Measurements from ENCODE around the gene RNF10.
"Not testable (repeated sequence)": the region's sequence is repeated elsewhere in the genome, so short reads cannot be mapped to it uniquely, and the experiment has no call there.

The RNF10 gene

DNA sequence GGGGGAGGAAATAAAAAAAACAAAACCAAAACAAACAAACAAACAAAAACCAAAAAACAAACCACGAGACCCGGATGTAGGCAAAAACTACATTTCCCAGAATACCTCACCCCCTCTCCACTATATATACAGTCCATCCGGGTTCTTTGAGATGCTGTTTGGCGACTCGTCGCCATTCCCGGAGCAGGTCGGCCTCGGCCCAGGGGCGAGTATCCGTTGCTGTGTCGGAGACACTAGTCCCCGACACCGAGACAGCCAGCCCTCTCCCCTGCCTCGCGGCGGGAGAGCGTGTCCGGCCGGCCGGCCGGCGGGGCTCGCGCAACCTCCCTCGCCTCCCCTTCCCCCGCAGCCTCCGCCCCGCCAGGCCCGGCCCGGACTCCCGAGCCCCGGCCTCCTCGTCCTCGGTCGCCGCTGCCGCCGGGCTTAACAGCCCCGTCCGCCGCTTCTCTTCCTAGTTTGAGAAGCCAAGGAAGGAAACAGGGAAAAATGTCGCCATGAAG is at the start of gene RNF10:
Gene RNF10 (plus strand): TSS at position 154 of the 500 bp plus-strand sequence. CDS start 456 bp downstream, outside the sequence.
- DNase-seq (ENCODE audit: low spot score), result peak; percentile 93

DNA sequence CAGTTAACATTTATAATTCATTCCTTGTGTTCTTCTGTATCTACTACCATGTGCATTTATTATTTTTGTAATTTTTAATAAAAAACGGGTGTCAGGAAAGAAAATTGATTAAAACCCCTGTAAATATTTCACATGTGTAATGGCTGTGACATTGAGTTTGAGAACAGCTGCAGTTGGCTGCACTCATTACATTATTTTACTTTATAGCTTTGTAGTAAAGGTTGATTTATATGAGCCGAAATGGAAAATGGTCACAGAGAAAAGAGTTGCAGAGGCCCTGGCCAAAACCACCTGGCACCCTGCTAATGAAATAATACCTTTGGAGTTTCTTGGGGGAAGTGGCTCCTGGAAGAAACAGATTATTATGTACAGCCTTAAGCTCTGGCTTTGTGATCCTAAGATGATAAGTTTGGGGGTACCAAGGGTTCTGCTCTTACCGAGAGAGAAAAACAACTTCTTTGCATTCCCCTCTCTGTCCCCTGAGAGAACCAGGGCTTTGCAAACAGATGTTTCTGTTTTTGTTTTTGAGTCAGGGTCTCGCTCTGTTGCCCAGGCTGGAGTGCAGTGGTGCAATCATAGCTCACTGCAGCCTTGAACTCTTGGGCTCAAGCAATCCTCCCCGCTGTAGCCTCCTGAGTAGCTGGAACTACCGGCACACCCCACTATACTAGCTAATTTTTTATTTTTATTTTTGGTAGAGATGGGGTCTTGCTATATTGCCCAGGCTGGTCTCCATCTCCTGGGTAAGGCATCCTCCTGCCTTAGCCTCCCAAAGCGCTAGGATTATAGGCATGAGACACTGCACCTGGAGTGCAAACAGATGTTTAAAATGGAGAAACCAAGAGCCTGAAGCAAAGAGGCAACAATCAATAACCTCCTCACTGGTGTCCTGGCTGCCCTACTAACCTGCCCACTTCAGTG is 47.9 kb upstream of the RNF10 start:
- no peak for DNase-seq (ENCODE audit: low spot score)

DNA sequence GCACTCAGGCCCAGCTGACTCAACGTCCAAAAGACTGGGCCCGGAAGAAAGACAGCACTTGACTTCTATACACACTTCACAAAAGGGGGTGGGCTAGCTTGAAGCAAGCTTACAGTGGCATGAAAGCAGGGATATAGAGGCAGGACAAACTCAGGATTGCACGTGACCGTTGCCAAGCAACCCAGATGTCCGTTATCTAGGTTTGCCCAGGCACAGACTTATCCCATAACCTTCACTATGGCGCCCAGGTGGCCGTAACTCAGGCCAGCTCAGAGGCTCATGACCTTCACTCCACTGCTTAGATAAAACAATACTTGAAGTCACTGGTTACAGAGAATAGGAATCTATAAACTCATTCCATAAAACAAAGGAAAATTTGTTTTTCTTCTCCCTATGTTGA is 46.6 kb upstream of the RNF10 start:
- not testable (repeated sequence) for DNase-seq (ENCODE audit: low spot score)

DNA sequence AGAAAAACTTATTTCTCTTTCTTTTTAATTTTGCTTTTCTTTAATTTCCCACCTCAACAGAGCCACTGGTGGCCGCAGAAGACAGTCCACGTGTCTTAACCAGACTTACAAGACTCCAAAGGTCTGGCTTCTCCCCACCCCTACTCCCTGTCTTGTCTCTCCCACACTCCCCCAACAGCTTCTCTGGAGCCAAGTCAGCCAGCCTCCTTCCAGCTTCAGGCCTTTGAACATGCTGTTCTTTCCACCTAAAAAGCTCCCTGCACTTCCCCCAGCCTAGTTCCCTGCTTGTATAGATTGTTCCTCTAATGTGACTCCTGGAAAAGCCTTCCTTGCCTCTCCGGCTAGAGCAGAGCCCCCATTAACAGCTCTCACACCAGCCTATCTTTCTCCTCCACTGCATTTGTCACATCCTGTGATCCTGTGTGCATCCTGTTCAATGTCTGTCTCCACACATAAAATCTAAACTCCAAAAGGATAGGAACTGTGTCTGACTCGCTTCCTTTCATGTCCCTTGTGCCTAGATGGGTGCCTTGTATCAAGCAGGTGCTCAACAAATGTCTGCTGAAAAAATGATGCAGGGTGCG is 46.0 kb upstream of the RNF10 start:
- DNase-seq (ENCODE audit: low spot score), result no peak

DNA sequence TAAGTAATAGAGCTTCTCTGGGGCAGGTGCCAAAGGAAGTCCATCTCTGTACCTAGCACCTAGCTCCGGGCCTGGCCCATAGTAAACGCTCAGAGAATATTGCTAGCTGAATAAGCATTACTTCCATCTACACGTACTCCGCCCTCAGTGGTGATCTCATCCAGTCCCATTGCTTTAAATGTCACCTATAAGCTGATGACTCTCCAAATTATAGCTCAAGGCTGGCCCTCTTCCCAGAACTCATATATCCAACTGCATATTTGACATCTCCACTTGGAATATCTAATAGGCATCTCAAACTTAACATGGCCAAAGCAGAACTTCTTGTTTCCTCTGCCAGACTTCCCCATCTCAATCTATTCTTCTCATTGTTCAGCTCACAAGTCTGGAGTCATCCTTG is 45.1 kb upstream of the RNF10 start:
- DNase-seq (ENCODE audit: low spot score), result no peak

DNA sequence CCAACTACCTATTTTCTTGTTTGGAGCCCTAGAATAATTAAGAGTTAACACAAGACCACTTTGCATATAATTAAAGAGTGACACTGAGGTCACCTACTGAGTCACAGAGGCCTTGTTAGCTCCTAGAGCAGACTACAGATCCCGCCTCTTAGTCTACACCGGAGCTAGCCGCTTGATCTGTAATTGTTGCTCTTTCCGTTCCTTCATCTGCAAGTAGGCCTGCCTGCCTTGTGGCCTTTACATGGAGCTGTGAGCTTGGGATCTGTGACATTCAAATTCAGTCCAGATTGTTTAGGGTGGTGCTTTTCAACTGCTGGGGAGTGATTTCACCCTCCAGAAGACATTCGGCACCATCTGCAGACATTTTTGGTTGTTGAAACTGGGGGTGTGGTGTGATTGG is 43.8 kb upstream of the RNF10 start:
- no peak for DNase-seq (ENCODE audit: low spot score)

DNA sequence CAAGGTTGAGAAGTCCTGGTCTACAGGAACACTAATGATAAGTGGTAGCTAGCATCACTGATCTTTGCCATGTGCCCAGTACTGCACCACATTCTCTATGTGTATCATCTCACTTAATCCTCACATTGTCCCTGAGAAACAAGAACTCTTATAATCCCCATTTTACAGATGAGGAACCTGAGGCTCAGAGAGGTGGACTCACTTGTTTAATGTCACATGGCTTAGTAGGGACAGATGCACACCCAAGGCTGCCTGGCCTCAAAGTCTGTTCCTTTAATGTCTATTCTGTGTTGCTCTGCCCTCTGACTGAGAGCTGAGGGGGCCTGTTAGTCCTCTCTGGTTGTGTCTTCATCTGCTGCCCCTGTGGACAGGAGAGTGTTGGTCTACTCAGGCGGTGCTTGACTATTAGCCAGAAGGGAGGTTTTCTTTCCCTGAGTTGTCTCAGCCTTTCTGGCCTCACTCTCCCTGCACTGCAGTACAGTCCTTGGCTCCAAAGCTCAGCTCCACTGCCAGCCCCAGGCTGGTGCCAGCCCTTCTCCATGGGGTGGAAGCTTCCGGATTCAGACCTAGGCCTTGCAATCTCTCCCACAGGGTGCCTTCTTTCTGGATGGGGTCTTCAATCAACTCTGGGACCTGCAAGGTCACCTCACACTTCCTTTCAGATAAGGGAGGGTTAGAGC is 43.2 kb upstream of the RNF10 start:
- DNase-seq (ENCODE audit: low spot score), result no peak

DNA sequence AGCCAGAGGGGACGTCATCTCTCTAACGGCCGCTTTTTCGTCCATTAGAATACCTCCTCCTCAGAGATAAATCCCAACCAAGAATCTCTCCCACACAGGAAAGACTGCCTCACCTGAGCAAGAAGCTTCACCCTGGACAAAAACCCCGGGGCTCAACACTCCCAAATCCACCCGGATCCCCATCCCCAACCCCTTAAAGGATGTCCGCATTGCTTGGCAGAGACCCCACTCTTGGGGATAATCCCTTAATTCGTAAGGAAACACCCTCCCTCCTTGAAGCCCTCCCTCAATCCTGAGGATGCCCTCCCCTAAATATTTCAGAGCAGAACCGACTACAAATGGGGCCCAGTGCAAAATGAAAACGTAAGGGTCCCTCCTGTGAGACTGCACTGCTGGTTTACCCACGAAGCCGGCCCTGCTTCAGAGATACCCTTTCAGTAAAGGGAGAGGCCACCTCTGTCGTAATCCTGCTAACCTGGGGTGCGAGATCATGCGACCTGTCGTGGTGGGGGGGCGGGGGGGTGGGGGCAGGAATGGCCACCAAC is 38.9 kb upstream of the RNF10 start:
- DNase-seq (ENCODE audit: low spot score), result no peak

DNA sequence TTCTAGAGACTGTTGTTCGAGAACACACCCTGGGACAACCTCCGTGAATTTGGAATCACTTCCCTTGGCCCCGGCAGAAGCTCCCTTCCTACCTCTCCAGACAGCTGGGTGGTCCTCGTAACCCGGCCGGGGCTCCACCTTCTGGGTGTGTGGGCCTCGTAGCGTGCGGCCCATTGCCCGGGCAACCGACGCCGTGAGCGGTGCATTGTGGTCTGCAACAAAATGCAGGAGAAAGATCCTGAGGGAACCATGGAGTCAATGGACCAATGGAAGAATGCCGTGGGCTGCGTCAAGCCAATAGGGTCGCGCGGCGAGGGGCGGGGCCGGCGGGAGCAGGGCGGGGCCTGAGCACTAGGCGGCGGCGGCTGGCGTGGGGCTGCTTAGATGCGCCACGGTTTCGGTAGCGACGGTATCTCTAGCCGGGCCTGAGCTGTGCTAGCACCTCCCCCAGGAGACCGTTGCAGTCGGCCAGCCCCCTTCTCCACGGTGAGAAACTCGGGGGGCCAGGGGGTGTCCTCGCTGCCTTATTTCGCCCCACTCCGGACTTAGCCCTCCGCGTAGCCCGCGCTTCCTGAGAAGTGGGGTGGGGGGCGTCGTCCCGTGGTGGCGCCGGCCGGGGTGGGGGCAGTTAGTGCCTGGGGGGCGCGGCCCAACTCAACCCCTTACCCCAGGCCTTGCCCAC is 38.3 kb upstream of the RNF10 start, which contains the start of gene DYNLL1:
Gene DYNLL1 (plus strand): TSS at position 383 of the 682 bp plus-strand sequence. CDS start 309 bp downstream, outside the sequence.
- peak; percentile 99 for DNase-seq (ENCODE audit: low spot score)

DNA sequence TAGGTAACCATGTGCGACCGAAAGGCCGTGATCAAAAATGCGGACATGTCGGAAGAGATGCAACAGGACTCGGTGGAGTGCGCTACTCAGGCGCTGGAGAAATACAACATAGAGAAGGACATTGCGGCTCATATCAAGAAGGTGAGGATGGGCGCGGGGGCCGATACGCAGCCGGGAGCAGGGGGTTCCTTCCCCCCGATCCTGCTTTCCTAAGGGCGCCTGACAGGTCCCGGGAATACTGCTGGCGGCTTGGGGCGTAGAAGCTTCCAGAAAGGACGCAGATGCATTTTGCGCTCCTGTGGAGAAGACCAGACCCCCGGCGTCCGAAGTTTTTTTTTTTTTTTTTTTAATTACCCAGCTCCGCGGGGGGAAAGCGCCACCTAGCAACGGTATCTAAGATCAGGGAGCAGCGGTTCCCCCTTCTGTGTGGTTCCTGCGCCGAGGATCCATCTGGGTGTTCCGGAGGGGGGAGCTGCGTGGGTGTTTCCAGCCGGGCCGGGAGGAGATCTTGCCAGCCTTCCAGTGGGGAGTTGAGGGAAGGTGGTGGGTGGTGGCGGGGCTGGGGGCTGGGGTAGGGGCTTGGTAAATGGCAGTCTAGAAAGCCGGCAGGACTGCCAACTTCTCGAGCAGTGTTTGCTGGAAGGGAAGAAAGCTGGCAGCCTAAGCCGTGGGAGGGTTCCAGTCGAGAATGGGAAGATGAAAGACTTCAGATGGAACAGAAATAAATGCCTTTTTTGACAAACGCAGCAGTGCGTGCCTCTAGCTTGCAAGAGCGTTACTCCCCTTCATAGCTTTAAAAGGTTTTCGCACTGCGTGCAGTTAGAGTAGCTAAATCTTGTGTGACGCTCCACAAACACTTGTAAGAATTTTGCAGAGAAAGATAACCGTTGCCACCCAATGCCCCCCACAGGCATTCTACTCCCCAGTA is 37.5 kb upstream of the RNF10 start:
- peak; percentile 36 for DNase-seq (ENCODE audit: low spot score)

DNA sequence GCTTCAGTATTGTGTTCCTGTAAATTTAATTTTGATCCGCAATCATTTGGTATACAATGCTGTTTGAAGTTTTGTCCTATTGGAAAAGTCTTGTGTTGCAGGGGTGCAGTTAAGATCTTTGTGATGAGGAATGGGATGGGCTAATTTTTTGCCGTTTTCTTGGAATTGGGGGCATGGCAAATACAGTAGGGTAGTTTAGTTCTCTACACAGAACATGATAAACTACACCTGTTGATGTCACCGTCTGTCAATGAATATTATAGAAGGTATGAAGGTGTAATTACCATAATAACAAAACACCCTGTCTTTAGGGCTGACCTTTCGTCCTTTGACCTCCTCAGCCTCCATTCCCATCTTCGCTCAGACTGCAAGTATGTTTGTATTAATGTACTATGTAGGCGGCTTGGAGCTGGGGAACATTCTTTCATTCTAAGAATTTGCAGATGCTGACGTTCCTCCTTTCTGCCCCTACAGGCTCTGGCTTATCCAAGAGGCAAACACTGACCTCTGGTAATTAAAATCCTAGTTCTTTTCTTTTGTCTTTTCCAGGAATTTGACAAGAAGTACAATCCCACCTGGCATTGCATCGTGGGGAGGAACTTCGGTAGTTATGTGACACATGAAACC is 36.5 kb upstream of the RNF10 start:
- DNase-seq (ENCODE audit: low spot score), result no peak

DNA sequence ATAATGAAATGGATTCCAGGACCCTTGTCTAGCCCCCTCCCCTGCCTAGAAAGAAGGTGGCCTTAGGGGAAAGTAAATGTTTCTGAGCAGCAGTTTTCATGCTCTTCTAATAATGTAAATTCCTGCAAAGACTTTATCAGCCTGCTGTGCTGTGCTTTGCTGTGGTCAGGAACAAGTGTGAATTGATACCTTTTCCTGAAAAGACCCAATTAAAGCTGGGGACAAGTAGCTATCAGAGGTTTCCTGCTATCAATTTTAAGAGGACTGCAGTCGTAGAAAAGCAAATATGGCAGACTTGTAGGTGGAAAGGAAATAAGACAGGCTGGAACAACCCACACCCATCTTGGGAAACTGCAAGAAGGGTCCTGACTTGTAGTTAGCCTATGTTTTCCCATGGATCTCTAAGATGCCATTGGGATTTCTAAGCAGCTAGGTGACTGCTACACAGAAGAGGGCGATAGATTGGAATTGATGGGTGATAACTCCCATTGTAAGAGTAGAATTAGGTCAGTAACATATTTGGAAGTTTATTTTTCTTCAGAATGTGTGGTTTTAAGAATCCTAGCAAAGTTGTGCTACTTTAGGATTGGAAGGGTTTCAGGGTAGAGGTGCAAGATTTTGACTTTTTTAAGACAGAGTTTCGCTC is 35.2 kb upstream of the RNF10 start:
- DNase-seq (ENCODE audit: low spot score), result no peak

DNA sequence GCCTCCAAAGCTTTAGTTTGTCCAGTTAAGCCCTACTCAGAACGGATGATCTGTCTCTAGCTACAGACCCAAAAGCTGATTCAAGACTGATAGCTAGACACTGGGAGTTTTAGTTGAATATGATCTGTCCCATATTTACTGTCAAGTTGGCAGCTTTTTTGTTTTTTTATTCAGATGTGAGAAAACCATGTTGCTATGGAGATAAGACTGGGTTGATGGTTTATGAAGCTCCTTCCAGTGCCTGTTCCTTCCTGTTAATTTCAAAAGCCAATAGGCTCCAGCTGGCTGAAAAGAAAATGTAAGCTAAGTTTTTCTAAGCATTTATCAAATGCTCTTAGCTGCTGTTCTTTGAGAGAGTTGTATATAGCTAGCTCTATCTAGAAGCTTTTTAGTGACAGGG is 33.6 kb upstream of the RNF10 start:
- DNase-seq (ENCODE audit: low spot score), result no peak

DNA sequence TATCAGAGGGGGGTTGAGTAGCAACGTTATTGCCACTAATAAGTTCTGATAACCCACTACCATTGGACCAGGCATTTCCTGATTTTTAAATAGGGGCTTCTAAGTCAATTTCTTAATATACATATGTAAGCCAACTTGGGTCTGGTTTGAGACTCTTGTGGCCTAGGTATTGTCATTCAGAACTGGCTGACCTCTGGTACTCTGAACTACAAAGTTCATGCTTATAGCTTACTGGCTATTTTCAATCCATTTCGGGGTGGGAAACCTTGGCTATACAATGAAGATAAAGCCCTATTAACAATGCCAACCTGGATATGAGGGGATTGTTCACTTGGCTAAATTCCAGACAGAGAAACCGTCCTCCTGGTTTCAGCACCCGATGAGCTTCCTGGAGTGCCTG is 29.6 kb upstream of the RNF10 start:
- DNase-seq (ENCODE audit: low spot score), result no peak

DNA sequence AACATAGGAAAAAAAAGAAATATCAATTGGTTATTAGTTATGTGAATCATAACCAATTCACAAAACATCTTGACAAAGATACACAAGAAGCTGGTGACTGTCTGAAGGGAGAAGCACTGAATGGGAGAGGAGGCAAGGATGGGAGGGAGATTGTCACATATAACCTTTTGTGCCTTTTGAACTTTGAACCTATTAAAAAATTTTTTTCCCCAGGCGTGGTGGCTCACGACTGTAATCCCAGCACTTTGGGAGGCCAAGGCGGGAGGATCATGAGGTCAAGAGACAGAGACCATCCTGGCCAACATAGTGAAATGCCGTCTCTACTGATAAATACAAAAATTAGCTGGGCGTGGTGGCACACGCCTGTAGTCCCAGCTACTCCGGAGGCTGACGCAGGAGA is 25.6 kb upstream of the RNF10 start:
- no peak for DNase-seq (ENCODE audit: low spot score)

DNA sequence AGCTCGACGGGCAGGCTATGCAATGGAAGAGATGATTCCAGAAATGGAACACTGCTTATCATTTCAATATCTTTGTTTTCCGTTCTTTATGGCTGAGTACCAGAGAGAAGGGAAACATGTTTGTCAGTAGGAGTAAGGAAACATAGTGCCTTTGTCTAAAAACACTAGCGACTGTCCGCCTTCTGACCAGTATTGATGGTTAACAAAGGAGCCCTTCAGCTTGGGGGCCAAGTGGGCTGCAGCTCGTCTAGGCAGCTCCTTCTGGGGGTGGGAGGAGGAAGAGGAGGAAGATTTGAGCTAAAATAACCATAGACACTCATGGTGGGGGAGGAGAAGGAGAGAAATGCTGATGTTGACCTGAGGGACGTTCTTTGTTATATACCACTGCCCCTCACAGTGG is 20.2 kb upstream of the RNF10 start:
- no peak for DNase-seq (ENCODE audit: low spot score)

DNA sequence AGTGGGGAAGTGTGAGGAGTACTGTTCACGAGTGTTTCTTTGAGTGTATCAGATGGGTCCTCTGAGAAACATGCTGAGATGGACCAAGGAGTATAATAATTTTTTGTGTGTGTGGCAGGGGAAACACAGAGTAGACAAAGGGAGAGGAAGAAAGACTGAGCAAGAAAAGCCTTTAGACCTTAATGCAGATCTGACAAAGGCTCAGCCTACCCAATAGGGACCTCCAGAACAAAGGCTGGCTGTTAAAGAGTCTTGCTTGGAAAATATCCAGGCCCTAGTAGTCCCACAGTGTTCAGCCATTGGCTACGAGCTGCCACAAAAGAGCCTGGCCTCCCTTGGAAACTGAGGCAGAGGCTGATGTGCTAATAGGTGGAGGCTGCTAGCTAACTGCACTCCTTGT is 18.7 kb upstream of the RNF10 start:
- DNase-seq (ENCODE audit: low spot score), result no peak

DNA sequence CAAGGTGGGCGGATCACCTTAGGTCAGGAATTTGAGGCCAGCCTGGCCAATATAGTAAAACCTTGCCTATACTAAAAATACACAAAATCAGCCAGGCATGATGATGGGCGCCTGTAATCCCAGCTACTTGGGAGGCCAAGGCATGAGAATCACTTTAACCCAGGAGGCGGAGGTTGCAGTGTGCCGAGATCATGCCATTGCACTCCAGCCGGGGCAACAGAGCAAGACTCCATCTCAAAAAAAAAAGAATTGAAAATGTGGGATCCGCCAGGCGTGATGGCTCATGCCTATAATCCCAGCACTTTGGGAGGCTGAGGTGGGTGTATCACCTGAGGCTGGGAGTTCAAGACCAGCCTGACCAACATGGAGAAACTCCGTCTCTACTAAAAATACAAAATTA is 14.8 kb upstream of the RNF10 start:
- not testable (repeated sequence) for DNase-seq (ENCODE audit: low spot score)

DNA sequence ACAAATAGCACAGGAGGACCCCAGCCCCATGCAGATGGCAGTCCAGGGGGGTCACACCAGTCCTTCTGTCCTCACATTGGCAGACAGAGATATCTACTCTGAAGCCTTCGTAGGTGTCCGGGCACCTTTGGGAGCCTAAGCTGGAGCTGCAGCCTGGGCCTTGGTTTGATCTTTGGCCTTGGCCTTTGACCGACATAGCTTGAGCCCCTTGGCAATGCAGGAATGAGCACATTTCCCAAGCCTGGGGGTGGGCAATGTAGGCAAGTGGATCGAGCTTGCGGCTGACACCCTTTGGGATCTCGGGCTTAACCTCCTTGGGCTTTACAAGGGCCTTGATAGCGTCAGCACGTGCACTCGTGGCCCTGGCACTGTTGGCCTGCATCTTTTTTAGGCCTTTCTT is 11.6 kb upstream of the RNF10 start:
- no peak for DNase-seq (ENCODE audit: low spot score)
